NT2/D1 (cell line): Measurements from ENCODE around the gene TECPR2.

Experiments
- YY1 ChIP-seq: IDR thresholded peaks from 2 replicates; pipeline ENCODE4 v1.6.1; 2011; ENCODE audit not compliant: insufficient read length, insufficient read depth
- ZNF274 ChIP-seq: IDR thresholded peaks from 2 replicates; pipeline ENCODE4 v1.6.1; 2011; ENCODE audit warnings: mild to moderate bottlenecking, low read depth, low read length

GRCh38 chr14:102426796-102427195, 64.1 kb downstream of the TECPR2 start:
- TF ChIP-seq ZNF274 (no peak), YY1 (no peak)
